HG03196 (cell line): Measurements from ENCODE around the gene NUCB2.

Experiments used
- ATAC-seq: cut with Tn5 transposase; IDR thresholded peaks from one replicate; pipeline ENCODE4 v1.9.1; 2021; ENCODE audit not compliant: unreplicated experiment

NUCB2 gene

DNA sequence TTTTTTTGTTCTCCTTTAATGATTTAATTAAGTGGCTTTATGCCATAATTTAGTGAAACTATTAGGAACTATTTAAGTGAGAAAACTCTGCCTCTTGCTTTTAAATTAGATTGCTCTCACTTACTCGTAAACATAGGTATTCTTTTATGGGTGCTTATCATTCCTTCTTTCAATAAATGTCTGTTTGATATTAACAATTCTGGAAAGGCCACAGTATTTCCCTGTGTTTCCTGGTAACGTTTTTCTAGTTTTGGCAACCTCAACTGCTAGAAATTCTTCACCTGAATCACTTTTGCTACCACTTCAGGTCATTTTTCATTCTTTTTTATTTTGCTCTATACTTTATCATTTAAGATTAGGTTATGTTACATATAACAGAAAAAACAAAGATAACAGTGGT, 55.1 kb downstream of the NUCB2 start:
- ATAC-seq, result no peak

DNA sequence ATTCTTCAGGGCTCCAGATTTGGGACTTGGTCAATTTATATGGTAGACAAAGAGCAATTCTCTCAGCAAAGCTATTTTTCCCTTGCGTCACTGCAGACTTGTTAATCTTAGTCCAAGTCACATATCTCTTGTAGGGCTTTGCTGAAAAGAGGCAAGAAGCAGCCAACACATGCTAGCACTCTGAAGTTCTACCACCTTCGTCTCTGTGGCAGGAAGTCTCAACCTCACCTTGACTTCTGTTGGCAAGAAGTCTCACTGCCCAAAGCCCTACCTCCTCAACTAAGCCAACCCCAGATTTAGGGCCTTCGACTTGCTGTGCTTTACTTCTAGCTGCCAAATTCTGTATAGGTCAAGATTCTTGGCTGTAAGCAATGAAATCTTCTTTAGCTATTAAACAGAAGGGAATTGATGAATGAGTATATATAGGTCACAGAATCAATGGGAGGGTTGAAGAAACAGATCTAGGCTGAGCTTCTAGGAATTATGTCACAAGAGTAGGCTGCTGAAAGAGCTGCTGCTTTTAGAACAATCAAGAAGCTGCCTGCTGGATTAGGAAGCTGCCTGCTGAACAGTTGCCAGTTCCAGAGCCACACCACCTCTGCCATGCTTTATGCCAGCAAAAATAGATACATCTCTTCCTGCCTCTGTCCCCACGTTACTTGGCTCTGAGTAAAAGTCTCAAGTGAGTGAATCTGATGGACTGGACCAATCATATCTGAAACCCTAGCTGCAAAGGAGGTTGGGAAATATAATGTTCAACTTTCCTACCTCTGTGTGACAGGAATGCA, 57.5 kb downstream of the NUCB2 start:
- no peak for ATAC-seq

DNA sequence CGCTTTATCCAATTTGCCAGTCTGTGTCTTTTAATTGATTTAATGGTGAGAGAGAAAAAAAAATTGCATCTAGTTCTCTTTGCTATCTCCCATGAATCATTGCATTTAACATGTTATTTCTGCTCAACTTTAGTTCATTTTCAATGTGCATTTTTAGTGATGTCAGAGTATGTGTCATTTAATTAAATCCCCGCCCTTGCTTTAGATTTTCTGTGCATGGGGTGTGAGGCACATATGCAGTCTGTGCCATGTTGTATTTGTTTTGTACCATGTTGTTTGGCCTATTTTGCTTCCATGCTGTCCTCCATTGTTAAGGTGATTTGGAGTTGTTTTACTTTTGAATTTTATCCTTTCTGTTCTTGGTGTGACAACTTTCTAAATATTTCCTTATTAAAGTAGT, 66.7 kb downstream of the NUCB2 start:
- no peak for ATAC-seq

DNA sequence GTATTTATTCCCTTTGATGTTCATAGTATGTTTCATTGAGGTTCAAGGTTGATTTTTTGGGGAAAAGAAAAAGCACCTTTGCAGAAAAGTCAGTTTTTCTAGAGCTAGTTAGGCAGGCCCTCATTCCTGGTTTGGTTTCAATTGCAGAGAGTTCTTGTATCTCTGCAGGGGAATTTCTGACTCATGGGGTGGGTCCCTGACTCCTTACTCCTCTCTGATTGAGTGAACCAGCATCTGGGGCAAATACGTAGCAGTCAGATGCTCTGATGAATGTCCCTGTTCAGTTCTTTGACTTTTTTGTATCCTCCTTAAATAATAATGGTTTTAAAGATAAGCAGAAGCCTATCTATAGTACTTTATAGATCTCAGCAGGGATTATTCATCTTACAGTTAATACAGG, 67.4 kb downstream of the NUCB2 start:
- no peak for ATAC-seq

DNA sequence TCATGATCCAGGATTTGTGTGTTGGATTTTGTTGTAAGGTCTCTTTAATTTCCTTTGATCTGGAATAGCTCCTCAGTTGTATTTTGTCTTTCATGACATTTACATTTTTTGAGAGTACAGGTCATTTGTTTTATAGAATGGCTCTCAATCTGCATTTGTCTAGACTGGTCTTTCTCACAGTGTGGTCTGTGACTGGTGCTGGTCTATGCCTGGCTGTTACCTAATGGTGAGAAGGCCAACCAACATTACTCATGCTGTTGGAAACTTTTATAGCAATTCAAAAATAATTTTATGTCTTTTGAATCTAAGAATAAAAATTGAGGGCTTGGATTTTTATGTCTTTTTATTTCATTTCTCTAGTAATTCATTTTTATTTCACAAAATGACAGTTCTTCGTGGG, 71.1 kb downstream of the NUCB2 start:
- no peak for ATAC-seq

DNA sequence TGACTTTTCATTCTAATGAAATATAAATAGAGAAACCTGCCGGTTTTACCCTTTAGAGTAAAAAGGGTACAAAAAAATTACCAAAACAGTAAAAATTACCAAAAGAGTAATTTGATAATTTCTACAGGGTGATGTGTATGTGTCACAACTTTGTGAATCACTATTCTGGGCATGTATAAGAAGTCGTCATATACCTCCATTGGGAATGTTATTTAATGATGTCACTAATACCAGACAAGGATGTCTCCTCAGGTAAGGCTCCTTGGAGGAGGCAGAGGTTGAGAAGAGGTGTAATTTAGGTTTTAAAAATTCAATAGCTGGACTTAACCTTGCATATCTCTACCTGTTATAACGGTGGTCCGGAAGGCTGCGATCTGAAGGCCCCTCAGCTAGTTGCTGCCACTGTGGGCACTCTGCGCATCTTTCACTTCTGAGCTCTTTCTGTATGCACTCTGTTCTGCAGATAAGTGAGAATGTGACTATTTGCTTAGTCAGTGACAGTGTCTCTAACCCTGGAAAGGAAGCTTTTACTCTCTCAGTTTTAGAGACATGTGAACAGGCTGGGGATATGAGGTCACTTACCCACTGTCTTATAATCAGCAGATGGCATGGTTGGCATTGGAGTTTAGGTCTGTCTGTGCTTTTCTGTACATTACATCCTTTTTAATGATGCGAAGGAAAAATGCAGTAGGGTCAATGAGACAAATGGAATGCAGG, 74.1 kb downstream of the NUCB2 start:
- ATAC-seq, result no peak

DNA sequence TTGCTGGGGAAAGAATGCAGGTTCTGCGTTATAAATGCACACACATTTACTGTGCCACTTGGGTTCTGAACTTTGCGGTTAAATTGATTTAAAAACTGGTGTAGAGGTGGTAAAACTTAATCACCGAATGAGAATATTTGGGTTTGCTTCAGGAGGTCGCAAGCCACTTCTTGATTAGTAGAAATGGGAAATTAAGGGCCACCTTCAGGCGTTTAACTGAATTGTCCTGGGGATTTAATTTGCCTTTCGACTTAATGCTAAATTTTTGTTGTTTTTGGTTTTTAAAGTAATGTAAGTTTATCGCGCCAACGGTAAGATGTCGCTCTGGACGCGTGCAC, 74.6 kb downstream of the NUCB2 start:
- no peak for ATAC-seq

DNA sequence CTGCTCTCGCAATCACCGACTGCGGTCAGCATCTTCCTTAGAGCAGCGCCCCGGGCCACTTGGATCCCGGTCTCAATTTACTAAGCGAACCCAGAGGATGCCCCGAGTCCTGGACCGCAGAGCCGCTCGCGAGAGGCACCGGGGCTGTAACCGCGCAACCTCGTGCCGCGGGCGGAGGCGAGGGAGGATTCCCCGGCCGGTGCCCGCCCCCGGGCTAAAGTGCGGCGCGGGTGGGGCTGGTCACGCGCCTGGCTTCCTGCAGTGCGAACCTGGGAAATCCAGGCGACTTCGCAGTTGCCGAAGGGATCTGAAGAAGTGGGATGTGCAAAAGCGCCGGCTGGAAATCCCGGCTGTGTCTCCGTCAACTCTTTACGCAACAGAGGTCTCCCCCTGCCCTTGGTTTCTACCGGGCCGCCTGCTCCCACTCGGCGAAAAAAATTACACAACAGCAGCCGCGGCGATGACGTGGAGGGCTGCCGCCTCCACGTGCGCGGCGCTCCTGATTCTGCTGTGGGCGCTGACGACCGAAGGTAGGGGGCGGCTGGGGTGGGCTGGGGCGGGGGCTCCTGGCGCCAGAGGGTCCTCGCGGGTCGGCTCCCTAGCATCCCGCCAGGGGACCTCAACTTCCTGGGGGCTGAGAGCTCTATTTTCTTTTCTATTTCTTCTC, 75.1 kb downstream of the NUCB2 start, which contains the start of gene NCR3LG1:
NCR3LG1 (plus strand) TSS at position 291 of the 667 bp plus-strand sequence; CDS start at position 461, 170 bp downstream.
- no peak for ATAC-seq

DNA sequence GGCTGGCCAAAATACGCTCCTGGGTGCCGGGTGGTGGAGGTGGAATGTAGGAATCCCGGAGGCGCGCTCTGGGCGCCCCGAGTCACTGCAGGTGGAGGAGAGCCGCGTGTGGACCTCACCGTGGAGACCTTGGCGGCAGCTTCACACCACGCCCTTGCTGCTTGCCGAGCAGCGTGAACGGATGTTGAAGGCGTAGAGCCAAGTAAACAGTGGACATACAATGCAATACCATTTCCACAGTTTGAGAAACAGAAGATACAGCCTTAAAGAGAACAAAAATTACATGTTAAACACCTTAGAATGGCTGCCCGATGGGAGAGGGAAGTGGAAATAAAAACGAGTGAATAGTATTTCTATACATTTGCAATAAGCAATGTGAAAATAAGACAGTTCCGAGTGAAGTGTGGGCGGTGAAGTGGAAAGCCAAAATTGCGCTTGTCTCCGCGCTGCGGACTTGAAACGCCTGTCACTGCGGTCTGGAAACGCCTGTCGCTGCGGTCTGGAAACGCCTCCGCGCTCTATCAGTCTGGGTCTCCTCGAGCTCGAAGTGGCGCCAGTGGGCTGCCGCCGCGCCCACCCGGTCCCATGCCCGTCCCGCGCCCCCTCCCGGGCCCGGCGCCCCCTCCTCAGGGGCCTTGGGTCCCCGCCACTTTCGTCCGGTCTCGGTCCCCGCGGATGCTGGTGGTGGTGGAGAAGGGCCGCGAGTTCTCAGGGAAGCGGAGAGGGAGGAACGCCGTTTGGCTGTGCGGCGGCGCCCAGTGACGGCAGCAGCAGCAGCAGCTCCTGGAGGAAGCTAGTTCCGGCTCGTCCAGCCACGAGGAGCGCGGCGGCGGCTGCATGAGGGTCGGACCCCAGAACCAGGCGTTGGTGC, 76.6 kb downstream of the NUCB2 start:
- no peak for ATAC-seq

DNA sequence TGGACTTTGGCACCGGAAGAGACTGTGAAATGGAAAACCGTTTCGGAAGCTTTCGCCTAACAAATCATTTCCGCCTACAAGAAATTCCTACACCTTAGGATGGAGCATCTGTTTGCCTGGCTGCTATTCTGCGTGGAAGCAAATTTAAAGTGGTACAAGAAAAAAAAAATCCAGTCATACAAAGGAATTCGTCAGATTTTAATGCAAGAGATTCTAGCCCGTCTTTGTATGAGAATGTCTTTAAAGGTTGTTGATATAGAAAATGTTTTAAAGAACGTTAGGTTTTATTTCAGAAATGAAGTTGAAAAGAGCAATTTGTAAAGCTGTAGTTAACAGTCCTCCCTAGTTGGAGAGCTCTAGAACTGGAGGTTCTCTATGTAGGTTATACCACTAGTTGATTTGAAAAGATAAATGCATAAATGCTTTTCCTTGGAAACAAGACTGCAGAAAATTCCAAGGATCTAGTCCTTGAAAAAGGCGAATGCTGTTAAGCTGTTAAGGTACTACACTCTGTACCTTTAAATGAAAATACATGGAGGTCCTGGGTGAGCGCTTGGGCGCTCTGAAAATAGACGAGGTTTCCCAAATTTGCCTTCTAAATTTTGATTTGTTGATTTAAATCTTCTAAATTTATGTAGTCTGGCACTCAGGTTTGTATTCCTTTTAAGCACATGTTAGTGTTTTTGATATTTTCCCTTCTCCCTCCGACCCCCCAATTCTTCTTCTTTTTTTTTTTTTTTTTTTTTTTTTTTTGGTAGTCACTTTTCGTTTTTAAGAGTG, 77.5 kb downstream of the NUCB2 start:
- ATAC-seq, result no peak

DNA sequence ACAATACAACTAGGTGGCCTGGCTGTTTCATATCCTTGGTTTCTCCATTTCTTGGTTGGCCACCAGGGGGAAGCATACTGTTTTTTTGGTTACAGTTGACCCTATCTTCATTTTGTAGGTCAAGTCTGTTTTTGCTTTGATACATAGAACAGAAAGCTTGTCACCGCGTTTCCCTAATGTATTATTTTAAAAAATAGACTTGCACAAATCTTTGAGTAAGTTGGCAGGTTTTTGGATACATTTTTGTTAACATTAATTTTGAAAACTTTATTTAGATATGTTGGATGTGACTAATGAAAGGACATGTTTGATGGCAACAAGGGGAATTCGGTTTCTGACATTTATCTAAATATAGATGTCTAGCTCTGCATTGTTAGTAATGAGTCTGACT, 78.1 kb downstream of the NUCB2 start:
- no peak for ATAC-seq

DNA sequence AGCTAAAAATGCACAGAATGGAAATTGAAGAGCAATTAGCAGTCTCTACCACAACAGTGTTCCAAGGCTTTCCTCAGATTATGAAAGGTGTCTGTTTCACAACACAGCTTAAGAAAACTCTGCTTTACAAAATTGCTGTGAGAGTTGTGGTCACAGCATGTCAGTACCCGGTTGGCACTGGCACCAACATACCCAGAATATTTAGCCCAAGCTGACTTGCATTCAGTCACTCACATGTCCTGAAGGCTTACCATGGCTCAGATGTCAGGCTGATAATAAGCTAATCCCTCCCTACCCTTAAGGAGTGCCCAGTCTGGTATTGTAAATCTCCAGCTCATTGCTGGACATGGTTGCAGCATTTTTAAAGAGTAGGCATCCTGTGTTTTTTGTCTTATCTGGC, 90.0 kb downstream of the NUCB2 start:
- no peak for ATAC-seq

DNA sequence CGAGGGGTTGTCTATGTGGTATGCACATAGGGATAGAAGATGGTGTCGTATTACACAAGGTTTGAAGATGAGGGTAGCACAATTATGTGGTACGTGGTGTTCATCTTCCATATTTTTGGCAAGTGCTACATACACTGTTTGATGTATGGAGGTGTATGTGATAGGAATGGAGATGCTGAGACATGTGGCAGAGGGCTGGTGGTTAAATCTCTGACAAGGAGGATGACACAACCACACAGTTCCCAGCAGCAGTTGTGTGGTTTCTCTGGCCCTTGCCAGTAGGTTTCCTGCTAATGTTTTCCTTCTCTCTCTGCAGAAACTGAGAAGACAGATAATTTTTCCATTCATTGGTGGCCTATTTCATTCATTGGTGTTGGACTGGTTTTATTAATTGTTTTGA, 92.0 kb downstream of the NUCB2 start:
- ATAC-seq, result no peak

DNA sequence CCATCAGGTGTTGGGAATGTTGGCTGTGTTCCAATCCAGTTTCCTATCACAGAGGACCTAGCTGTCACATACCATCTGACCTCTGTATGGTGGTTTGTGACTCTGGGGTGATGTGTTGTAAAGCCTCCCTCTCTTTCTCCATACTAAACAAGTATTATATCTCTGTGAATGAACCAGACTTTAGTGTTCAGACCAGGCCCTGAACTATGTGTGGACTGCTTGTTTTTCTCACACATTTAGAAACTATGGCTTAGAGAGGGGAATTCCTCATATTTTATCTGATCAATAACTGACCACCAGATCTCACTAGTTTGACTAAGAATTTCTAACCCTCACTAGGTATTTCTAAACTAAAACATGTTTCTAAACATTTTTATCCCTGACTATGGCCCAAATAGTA, 92.6 kb downstream of the NUCB2 start:
- ATAC-seq, result no peak

DNA sequence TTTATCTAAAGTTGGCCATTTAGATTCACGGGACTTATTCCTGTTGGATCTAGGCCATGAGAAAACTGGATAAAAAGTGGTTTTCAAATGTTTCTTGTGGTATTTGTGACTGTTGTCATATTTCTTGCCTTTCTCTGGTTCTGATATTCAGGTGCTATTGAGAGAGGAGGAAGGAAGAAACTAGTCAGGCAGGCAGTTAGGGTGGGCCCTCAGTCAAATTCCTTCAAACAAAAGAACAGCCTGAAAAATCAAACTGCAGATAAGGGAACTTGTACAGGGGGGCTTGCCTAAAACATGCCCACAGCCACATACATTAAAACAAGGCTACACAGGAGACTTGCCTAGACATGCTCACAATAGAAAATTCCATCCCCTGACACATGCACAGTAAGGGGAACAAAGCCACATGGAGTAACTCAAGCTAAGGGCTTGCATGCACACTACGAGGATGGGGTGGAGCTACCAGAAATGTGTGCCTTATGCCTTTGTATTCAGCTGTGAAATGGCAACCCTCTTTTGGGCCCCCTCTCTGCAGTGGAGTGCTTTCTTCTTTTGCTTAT, 93.2 kb downstream of the NUCB2 start:
- ATAC-seq, result no peak

DNA sequence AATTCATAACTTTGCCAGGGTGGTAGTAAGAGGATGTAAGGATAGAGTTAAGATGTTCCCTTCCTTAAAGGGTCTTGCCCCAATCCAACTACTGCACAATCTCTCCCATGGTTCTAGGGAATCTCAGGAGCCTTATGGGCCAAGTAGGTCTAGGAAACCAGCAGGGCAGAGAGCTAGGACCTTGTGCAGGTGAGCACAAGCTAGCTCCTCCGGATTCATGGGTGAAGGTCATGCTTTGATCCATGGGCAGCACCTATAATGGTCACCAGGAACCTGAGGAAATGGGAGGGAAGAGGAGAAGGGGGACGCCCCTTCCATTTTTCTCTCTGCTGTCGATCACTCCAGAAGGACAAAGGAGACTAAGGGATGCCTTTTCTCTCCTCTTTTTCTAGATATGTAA, 95.1 kb downstream of the NUCB2 start:
- ATAC-seq, result no peak

DNA sequence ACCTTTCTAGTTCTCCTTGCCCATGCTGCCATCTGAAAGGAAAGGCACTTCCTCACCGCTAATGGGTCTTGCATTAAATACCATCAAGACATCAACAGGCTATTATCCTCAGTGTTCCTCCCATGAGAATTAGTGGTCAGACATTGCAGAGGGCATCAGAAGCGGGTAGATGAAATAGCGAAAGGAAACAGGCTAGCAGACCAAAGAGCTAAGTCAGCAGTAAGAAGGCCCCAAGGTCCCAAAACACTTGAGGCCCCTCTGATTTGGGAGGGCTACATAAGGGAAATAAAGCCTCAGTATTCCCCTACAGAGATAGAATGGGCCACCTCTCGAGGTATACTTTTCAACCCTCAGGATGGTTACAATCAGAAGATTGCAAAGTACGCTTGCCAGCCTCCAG, 99.0 kb downstream of the NUCB2 start:
- no peak for ATAC-seq

DNA sequence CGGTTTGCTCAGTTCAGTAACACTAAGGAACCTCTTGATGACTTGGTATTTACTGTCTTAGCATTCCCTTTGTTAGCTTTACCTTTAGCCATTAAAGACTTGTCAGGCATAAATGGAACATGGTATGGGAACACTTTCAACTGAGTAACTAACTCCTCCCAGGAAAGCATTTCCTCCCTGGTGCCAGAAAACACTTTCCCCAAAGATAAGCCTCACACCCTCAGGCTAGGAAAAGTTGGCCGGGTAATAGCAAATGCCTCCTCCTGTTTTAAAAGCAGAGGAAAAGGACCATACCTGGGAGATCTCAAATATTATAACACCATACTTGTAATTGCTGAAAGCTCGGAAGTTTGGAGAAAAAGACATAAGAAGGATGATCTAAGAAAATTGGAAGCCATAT, 100.0 kb downstream of the NUCB2 start:
- no peak for ATAC-seq

DNA sequence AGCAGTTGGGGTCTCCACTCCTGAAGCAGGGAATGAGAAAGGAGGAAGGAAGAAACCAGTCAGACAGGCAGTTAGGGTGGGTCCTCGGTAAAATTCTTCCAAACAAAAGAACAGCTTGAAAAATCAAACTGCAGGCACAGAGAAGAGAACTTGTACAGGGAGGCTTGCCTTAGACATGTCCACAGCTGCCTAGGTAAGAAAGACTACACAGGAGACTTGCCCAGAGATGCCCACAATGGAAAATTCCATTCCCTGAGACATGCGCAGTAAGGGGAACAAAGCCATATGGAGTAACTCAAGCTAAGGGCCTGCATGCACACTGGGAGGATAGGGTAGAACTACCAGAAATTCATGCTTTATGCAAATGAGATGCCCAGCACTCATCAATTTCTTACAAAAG, 102.1 kb downstream of the NUCB2 start:
- no peak for ATAC-seq
